Measurements from ENCODE around the gene DNAJC5.
"Not testable (repeated sequence)": the region's sequence is repeated elsewhere in the genome, so short reads cannot be mapped to it uniquely, and the experiment has no call there.

The DNAJC5 gene, protein sequence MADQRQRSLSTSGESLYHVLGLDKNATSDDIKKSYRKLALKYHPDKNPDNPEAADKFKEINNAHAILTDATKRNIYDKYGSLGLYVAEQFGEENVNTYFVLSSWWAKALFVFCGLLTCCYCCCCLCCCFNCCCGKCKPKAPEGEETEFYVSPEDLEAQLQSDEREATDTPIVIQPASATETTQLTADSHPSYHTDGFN

GRCh38 chr20:63894358-63895201 is at the start of gene DNAJC5:
Gene DNAJC5, plus strand, starts transcription at chr20:63895126. Its CDS starts 33,220 bp downstream, at chr20:63928346.
- in situ Hi-C loops (cut with MboI; ENCODE audit: low sequenced_read_pairs), result no loop called here

DNA sequence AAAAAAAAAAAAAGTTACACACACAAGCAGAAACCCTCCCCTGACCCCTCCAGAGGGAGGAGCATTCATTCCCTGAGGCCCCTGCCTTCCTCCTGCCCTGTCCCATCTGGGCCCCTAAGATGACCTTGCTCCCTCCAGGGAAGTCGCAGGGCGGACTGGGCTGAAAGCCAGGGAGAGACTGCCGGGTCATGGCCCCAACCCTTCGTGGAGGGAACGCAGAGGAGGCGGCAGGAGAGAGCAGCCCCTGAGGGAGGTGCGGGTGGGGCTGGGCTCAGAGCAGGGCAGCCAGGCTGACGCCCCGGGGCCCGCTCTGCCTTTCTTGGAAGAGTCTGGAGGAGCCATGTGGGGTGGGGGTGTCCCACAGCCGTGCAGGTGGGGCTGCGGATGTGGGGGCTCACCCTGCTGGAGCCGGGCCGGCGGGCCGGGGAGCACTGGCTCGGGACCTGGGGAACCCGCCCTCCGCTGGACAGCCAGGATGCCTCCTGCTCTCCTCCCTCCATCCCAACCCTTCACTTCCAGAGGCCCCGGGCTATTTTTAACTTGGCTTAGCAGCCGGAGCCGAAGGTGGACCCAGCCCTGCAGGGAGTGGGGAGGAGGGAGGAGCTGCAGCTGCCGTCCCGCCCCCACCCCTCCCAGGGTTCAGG is 48.7 kb upstream of the DNAJC5 start:
- in situ Hi-C loops (cut with MboI; ENCODE audit: low sequenced_read_pairs), result no loop called here

GRCh38 chr20:63846888-63847236 is 48.1 kb upstream of the DNAJC5 start:
- in situ Hi-C loops (cut with MboI; ENCODE audit: low sequenced_read_pairs), result no loop called here

- in situ Hi-C loops (cut with MboI; ENCODE audit: low sequenced_read_pairs), result no loop called here
Observed at GRCh38 chr20:63847237-63848002, 47.5 kb upstream of the DNAJC5 start.

DNA sequence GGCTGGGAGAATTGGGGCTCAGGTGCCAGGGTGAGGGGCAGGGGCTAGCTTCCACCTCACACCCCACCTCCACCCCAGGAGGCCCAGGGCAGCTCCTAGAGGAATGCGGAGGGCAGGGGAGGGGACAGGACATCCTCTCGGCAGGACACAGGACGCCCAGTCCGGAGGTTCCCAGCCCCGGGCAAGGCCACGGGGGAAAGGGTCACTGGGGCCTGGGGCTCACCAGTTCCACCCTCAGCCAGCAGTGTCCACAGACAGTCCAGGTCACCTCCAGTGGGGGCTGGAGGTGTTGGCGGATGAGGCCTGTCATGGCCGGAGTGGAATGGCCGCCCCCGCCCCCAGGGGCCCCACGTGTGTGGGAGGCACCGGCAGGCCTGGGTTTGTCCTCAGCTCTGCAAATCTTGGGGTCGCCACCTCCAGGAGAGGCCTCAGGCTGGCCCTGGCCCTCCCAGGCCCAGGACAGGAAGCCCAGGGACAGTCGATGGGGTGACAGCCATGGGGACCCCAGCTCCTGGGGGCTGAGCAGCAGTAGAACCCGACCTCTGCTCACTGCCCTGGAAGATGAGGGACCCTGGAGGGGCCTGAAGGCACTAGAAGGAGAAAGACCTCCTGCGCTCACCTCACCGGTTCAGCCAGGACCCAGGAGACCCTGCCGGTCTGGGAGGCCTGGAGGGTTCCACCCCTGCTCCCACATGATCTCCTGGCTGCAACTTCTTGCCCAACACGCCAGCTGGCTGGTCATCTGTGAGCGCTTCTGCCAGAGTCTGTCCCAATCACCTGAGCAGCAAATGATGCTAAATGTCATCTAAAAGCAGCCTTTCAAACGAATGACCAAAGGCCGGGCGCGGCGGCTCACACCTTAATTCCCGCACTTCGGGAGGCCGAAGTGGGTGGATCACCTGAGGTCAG is 46.7 kb upstream of the DNAJC5 start:
- in situ Hi-C loops (cut with MboI; ENCODE audit: low sequenced_read_pairs), result no loop called here

DNA sequence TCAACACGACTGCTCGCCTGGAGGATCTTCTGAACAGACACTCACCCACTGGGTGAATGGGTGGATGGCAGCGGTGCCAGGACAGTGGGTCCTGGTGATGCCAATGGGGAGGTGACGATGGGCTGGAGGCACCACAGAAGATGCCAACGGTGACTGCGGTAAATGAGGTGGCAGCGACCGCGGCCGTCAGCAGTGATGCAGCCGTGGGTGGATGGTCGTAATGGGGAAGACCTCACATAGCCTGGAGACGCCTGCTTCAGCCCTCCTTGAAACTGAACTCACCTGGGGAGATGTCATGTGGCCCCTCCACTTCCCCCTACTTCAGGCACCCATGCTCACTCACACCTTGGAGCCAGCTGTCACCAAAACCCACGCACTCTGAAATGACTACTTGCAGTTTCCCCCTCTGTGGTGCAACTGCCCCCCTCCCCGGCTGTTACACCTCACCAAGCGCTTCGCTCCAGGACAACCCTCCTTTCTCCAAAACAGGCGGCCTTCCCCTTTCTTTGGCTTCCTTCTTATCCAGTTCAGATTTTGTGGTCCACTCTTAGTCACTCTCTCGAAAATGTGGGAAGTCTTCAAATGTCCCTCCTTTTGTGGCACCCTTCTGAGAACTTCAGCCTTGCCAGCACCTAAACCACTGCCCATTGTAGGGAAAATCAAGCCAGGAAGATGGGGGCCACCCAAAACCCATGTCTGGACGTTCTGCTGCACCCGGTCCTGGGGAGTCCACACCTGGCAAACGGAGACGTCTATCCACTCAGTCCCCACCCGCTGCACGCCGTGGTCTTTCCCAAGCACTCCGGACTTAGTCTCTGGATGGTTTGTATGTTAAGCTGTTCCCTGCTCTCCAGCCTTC is 44.0 kb upstream of the DNAJC5 start:
- in situ Hi-C loops (cut with MboI; ENCODE audit: low sequenced_read_pairs), result no loop called here

DNA sequence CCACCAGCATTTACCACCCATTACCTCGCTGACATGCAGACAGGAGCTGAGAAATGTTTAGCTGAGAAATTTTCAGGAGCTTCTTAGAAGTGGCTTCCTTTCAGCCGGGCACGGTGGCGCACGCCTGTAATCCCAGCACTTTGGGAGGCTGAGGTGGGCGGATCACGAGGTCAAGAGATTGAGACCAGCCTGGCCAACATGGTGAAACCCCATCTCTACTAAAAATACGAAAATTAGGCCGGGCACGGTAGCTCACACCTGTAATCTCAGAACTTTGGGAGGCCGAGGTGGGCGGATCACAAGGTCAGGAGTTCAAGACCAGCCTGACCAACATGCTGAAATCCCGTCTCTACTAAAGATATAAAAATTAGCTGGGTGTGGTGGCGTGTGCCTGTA is 43.4 kb upstream of the DNAJC5 start:
- in situ Hi-C loops (cut with MboI; ENCODE audit: low sequenced_read_pairs), result not testable (repeated sequence)

DNA sequence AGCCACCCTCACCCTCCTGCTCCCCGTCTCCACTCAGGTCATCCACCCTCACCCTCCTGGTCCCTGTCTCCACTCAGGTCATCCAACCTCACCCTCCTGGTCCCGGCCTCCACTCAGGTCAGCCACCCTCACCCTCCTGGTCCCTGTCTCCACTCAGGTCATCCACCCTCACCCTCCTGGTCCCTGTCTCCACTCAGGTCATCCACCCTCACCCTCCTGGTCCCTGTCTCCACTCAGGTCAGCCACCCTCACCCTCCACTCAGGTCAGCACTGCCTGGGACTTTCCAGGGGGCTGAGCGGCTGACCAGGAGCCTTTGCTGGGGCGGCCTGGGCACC is 41.2 kb upstream of the DNAJC5 start:
- in situ Hi-C loops (cut with MboI; ENCODE audit: low sequenced_read_pairs), result not testable (repeated sequence)

GRCh38 chr20:63854069-63854765 is 40.7 kb upstream of the DNAJC5 start:
- in situ Hi-C loops (cut with MboI; ENCODE audit: low sequenced_read_pairs), result no loop called here

DNA sequence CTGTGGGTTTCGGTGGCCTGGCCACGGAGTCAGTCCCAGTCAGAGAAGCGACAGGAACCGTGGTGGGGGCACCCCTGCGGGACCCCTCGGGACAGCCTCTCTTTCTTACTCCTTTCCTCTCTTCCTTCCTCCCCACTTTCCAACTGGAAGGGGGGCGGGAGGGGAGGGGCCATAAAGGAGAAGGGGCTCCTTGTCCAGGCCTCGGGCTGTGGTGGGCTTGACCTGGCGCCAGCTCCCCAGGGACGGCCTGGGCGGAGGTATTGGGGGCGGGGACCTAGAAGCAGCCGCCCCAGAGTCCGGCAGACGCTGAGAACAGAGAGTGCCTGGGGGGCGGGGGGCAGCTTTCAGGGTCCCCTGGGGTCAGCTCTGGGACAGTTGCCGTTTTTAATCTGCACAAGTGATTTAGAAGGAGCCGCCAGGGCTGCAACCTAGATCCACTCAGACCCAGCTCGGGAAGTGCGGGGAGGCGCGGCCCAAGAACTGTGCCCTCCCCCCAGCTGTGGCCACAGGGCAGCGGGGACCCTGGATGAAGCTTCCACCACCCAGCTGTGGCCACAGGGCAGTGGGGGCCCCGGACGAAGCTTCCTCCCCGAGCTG is 40.1 kb upstream of the DNAJC5 start:
- in situ Hi-C loops (cut with MboI; ENCODE audit: low sequenced_read_pairs), result no loop called here

DNA sequence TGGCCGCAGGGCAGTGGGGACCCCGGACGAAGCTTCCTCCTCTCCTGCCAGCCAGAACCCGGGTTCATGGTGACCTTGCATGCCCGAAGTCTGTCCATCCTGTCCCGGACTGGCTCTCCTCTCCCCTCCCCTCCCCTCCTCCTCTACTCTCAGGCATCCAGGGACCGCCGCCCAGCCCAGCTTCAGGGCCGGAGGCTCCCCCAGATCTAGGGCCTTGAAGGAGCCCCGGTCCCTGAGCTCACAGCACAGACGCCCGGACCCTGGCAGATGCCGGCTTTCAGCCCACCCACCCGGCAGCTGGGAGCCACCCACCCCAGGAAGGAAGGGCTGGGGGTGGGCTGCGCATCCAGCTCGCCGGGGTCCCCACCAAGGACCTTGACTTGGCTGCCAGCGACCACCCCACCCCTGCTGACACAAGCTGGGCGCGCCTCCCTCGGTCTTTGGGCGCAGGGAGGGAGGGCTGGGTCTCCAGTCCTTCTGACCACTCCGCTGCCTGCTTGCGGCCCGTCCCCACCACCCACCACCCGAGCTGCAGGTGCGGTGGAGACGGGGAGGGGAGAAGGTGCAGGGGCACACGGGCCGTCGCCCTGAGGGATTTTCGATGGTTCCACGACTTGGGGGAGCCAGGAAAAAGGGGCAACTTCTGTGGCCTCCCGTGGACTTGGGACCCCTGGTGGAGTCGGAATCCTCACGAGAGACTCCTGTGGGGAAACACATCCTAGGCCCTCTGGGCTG is 39.4 kb upstream of the DNAJC5 start:
- in situ Hi-C loops (cut with MboI; ENCODE audit: low sequenced_read_pairs), result no loop called here

GRCh38 chr20:63856098-63856511 is 38.8 kb upstream of the DNAJC5 start:
- in situ Hi-C loops (cut with MboI; ENCODE audit: low sequenced_read_pairs), result no loop called here

- in situ Hi-C loops (cut with MboI; ENCODE audit: low sequenced_read_pairs), result no loop called here
Observed at GRCh38 chr20:63857764-63858392, 37.0 kb upstream of the DNAJC5 start.

DNA sequence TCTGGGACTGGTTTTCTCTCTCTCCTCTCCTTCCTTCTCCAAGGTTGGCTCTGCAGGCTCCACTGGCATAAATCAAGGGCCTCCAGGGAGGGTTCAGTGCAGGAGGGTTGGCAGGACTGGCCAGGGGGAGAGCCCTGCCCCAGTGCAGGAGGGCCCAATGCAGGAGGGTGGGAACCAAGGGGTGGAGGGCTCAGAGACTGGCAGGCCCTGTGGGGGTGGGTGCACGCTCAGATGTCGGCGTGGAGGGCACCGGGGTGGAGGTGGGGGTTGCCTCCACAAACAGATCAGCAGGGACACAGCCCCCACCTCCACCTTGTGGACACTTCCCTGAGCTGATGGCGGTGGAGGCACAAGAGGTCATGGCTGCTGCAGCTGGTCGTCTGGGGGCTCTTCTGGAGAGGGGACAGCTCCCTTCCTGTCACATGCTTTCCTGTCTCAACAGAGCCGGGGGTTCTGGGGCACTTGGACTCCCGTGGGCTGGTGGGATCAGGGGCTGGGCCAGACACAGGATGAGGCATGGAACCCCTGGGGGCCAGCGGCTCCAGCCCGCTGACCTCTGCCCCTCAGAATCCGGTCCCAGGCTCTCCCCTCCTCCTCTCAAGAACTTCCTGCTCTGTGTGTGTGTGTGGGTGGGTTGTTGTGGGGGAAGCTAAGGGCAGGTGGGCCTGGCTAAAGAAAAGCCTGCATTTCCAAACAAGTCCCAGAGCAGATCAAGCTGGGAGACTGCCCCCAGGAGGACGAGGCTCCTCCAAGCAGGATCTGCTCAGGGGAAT is 36.3 kb upstream of the DNAJC5 start:
- in situ Hi-C loops (cut with MboI; ENCODE audit: low sequenced_read_pairs), result no loop called here

GRCh38 chr20:63859166-63859699 is 35.7 kb upstream of the DNAJC5 start:
- in situ Hi-C loops (cut with MboI; ENCODE audit: low sequenced_read_pairs), result no loop called here

DNA sequence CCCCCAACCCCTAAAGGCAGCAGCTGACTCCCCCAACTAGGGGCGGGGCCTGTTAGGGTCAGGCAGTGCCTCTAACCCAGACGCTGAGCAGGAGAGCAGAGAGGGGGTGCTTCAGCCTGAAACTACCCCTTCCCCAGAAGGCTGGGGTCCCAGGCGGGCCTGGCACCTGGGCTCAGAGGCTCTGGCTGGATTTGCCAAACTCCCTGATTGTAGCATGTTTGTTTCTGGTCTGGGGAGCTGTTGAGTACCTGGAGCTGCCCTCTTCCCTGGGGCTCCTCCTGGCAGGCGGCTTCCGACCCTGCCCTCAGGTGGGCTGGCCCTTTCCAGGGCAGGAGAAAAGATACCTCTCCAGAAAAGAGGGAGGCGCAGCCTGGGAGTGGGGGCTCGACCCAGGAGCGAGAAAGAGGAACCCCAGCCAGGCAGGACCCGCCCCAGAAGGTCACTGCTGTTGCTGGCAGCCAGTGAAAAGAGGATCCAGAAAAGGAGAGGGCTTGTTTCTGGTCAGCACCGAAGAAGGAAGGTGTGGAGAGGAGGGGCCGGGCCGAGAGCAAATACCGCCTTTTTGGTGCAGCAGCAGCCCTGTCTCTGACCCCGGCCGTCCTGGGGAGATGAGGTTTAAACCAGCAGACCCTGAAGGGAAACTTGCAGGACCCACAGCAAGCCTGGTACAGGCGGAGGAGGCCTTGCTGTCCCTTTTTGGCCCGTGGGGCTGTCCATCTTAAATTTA is 34.4 kb upstream of the DNAJC5 start:
- in situ Hi-C loops (cut with MboI; ENCODE audit: low sequenced_read_pairs), result no loop called here

Data from HL-60/S4 (cell line).